ENCODE results near the gene DNAL1.

The DNAL1 gene

GRCh38 chr14:73744175-73744867, 99.5 kb downstream of the DNAL1 start:
- DNase-seq (ENCODE audit: low spot score) = no peak

- DNase-seq (ENCODE audit: low spot score) = no peak
These were observed 100.2 kb downstream of the DNAL1 start for GRCh38 chr14:73744874-73745529.

- DNase-seq (ENCODE audit: low spot score) = no peak
These were observed 101.1 kb downstream of the DNAL1 start for GRCh38 chr14:73745571-73746519.

- no peak for DNase-seq (ENCODE audit: low spot score)
These were observed 102.0 kb downstream of the DNAL1 start for GRCh38 chr14:73746520-73747378.

- DNase-seq (ENCODE audit: low spot score) = no peak
These were observed 102.8 kb downstream of the DNAL1 start for GRCh38 chr14:73747379-73748211.

- no peak for DNase-seq (ENCODE audit: low spot score)
These were observed 104.1 kb downstream of the DNAL1 start for GRCh38 chr14:73748858-73749357.

- no peak for DNase-seq (ENCODE audit: low spot score)
These were observed 105.1 kb downstream of the DNAL1 start for GRCh38 chr14:73749706-73750530.

- no peak for DNase-seq (ENCODE audit: low spot score)
These were observed 105.7 kb downstream of the DNAL1 start for GRCh38 chr14:73750531-73750901.

- DNase-seq (ENCODE audit: low spot score) = no peak
These were observed 106.4 kb downstream of the DNAL1 start for GRCh38 chr14:73751157-73751691.

- no peak for DNase-seq (ENCODE audit: low spot score)
These were observed 107.7 kb downstream of the DNAL1 start for GRCh38 chr14:73752297-73752992.

Measured in NAMALWA (cell line).